Peyer's patch (tissue), 4 donors: Measurements from ENCODE around the gene IL22.

Experiments used
- CTCF ChIP-seq, 6 experiments: fragments of 450-650 bp in 4 of 6; fragments of 200-600 bp in 2 of 6; sonication (generic) in 1 of 6; IDR thresholded peaks; one replicate each; pipeline ENCODE4 v1.5.1; 2017 to 2019; ENCODE audit warnings: antibody characterized with exemption in 6 of 6, mild to moderate bottlenecking in 3 of 6, moderate library complexity in 1 of 6
- POLR2A ChIP-seq, 2 donors: fragments of 450-650 bp; IDR thresholded peaks; one replicate each; pipeline ENCODE4 v1.5.1; 2017; ENCODE audit warnings: antibody characterized with exemption in 2 of 2, mild to moderate bottlenecking in 2 of 2, moderate library complexity in 2 of 2

DNA sequence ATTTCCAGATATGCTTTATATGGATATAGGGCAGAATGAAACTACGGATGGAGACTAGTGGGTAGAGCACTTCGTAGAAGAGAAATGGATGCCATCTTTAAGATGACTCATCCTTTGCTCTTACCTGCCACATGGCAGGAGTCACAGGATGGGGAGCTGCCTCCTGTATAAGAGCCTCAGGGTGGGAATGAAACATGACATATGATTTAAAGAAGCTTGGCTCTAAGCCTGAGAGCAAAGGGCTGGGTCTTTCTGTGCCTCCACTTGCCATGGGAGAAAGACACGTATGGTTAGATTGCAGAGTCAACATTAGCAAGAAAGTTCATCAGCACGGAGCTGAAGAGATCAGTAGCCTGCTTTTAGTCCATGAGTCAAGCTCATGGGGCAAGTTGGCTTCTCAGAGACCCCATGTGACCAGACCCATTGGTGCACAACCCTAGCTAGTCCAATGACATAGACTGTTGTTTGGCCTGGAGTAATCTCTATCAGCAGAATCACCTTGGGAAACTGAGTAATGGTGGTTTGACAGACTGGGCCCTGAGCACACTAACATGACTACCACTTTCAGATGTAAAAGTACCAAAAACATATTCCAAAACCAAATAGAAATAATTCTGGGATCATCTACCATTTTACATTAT, 38.1 kb upstream of the IL22 start:
- no peak for TF ChIP-seq CTCF (IDR thresholded peaks at IDR 0.05)
- TF ChIP-seq POLR2A (IDR thresholded peaks at IDR 0.05), result no peak
